ENCODE results near the gene RMC1.

DNA sequence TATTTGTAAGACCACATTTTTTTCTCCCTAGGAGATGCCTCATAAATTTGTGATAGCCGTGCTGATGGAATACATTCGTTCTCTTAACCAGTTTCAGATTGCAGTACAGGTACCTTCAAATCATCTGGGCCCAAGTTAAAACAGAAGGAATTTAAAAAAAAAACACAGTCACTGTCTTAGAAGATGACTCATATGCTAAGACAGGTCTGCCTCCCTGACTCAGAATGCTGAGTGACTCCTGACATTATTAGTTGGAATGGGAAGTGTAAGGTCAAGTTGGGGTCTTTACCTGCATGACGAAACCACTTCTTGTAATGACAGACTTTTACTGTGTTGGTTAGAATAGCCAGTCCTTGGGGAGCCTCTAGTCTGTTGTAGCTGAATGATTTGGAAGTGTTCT, 26.3 kb downstream of the RMC1 start:
- TF ChIP-seq, protein P1, sequence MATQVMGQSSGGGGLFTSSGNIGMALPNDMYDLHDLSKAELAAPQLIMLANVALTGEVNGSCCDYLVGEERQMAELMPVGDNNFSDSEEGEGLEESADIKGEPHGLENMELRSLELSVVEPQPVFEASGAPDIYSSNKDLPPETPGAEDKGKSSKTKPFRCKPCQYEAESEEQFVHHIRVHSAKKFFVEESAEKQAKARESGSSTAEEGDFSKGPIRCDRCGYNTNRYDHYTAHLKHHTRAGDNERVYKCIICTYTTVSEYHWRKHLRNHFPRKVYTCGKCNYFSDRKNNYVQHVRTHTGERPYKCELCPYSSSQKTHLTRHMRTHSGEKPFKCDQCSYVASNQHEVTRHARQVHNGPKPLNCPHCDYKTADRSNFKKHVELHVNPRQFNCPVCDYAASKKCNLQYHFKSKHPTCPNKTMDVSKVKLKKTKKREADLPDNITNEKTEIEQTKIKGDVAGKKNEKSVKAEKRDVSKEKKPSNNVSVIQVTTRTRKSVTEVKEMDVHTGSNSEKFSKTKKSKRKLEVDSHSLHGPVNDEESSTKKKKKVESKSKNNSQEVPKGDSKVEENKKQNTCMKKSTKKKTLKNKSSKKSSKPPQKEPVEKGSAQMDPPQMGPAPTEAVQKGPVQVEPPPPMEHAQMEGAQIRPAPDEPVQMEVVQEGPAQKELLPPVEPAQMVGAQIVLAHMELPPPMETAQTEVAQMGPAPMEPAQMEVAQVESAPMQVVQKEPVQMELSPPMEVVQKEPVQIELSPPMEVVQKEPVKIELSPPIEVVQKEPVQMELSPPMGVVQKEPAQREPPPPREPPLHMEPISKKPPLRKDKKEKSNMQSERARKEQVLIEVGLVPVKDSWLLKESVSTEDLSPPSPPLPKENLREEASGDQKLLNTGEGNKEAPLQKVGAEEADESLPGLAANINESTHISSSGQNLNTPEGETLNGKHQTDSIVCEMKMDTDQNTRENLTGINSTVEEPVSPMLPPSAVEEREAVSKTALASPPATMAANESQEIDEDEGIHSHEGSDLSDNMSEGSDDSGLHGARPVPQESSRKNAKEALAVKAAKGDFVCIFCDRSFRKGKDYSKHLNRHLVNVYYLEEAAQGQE (IDR thresholded peaks at IDR 0.05; ENCODE audit: insufficient replicate concordance, low read depth), result no peak
- TF ChIP-seq, protein P2, sequence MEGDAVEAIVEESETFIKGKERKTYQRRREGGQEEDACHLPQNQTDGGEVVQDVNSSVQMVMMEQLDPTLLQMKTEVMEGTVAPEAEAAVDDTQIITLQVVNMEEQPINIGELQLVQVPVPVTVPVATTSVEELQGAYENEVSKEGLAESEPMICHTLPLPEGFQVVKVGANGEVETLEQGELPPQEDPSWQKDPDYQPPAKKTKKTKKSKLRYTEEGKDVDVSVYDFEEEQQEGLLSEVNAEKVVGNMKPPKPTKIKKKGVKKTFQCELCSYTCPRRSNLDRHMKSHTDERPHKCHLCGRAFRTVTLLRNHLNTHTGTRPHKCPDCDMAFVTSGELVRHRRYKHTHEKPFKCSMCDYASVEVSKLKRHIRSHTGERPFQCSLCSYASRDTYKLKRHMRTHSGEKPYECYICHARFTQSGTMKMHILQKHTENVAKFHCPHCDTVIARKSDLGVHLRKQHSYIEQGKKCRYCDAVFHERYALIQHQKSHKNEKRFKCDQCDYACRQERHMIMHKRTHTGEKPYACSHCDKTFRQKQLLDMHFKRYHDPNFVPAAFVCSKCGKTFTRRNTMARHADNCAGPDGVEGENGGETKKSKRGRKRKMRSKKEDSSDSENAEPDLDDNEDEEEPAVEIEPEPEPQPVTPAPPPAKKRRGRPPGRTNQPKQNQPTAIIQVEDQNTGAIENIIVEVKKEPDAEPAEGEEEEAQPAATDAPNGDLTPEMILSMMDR (IDR thresholded peaks at IDR 0.05; ENCODE audit: insufficient read depth, low read length), result no peak
- TF ChIP-seq POLR2AphosphoS5 (IDR thresholded peaks at IDR 0.05; ENCODE audit: low read depth), result no peak
